HCT116 (cell line): ENCODE measurements around the gene UBE2H. TPM values are rescaled to one million over a fixed set of nuclear protein-coding genes. Genes with fewer than 3 reads are reported as not detected.

Experiments
- ATAC-seq: fragments of 200-7000 bp; cut with Tn5 transposase; 2 replicates; pipeline ENCODE4 v1.9.1; 2020; ENCODE audit warnings: mild to moderate bottlenecking, moderate library complexity
- BruUV-seq: library from RNA; stranded (reverse); fragments of 400-500 nt; replicated peaks from 2 replicates; lab custom pipeline; 2021; lab: Mats Ljungman, UMichigan
- CTCF ChIA-PET: fragments of 300-600 bp; sonication (Branson Sonifier 250); formaldehyde crosslinking; loops from one replicate; lab custom pipeline; 2021; ENCODE audit warnings: antibody characterized with exemption; lab: Charles Lee
- POLR2A ChIA-PET: fragments of 300-600, 350-600 bp; sonication (Branson Sonifier 250); formaldehyde crosslinking; loops from one replicate; lab custom pipeline; 2021; ENCODE audit warnings: antibody characterized with exemption; lab: Charles Lee
- RAD21 ChIA-PET, 2 experiments: fragments of 300-600 bp; sonication (Branson Sonifier 250); formaldehyde crosslinking; loops; one replicate each; lab custom pipeline; 2023; ENCODE audit warnings: low total read pairs in 2 of 2; ENCODE audit not compliant: uncharacterized antibody in 2 of 2, unreplicated experiment in 2 of 2, low non-redundant PET in 1 of 2; lab: Charles Lee
- DNase-seq: peaks from one replicate; pipeline ENCODE4 v3.0.0-alpha.2; 2010; ENCODE audit warnings: low read depth, low spot score
- H2AFZ ChIP-seq: fragments of 200-600 bp; shearing (Covaris generic), sonication (generic); 2 replicates; pipeline ENCODE4 v1.6.1; 2017; ENCODE audit warnings: low read depth, mixed run types, mixed read lengths, antibody characterized with exemption, low read length; ENCODE audit not compliant: poor library complexity, severe bottlenecking
- H3K27ac ChIP-seq: 2 replicates; pipeline ENCODE4 v1.5.1; 2012; ENCODE audit warnings: low read depth, low read length
- H3K27me3 ChIP-seq: fragments of 200-600 bp; sonication (generic); 2 replicates; pipeline ENCODE4 v1.6.1; 2016; ENCODE audit warnings: mixed run types, low read length, mixed read lengths; ENCODE audit not compliant: insufficient read depth
- H3K36me3 ChIP-seq, 2 experiments: fragments of 200-500 bp in 1 of 2; fragments of 200-600 bp in 1 of 2; sonication (Bioruptor generic) in 1 of 2; sonication (generic) in 1 of 2; 2 replicates each; pipeline versions ENCODE4 v1.5.1 to v1.6.1; 2014 to 2016; ENCODE audit warnings: low read length in 2 of 2, inconsistent platforms in 1 of 2, mixed read lengths in 1 of 2, mixed run types in 1 of 2; ENCODE audit not compliant: insufficient read depth in 2 of 2, control insufficient read depth in 1 of 2
- H3K4me1 ChIP-seq, 2 experiments: fragments of 200-600 bp in 1 of 2; sonication (generic) in 1 of 2; 2 replicates each; pipeline versions ENCODE4 v1.5.1 to v1.6.1; 2012 to 2017; ENCODE audit warnings: low read length in 2 of 2, inconsistent platforms in 1 of 2, mild to moderate bottlenecking in 1 of 2, mixed read lengths in 1 of 2, mixed run types in 1 of 2, moderate library complexity in 1 of 2; ENCODE audit not compliant: insufficient read depth in 2 of 2, control insufficient read depth in 1 of 2
- H3K4me2 ChIP-seq: fragments of 200-600 bp; sonication (generic); 2 replicates; pipeline ENCODE4 v1.6.1; 2017; ENCODE audit warnings: mixed run types, low read length, mixed read lengths
- H3K4me3 ChIP-seq, 2 experiments: fragments of 200-600 bp in 1 of 2; sonication (generic) in 1 of 2; replicated peaks in 1 of 2; 2 replicates each; pipeline ENCODE4 v1.5.1; 2011 to 2016; ENCODE audit warnings: low read length in 2 of 2, control low read depth in 1 of 2, low read depth in 1 of 2, mild to moderate bottlenecking in 1 of 2, mixed read lengths in 1 of 2, mixed run types in 1 of 2
- H3K79me2 ChIP-seq: fragments of 200-600 bp; sonication (generic); 2 replicates; pipeline ENCODE4 v1.6.1; 2017; ENCODE audit warnings: mild to moderate bottlenecking, mixed run types, low read length, moderate library complexity, mixed read lengths; ENCODE audit not compliant: insufficient read depth
- H3K9ac ChIP-seq: fragments of 200-600 bp; sonication (generic); 2 replicates; pipeline ENCODE4 v1.6.1; 2016; ENCODE audit warnings: low read length, mixed read lengths
- H3K9me2 ChIP-seq: fragments of 200-600 bp; sonication (generic), shearing (Covaris generic); 2 replicates; pipeline ENCODE4 v1.6.1; 2017; ENCODE audit warnings: mixed run types, mild to moderate bottlenecking, moderate library complexity; ENCODE audit not compliant: insufficient read depth
- H3K9me3 ChIP-seq, 2 experiments: fragments of 200-500 bp in 1 of 2; fragments of 200-600 bp in 1 of 2; sonication (Bioruptor generic) in 1 of 2; sonication (generic) in 1 of 2; 2 replicates each; pipeline ENCODE4 v1.6.1; 2014 to 2017; ENCODE audit warnings: low read length in 2 of 2, mixed read lengths in 2 of 2, inconsistent platforms in 1 of 2, low read depth in 1 of 2, mild to moderate bottlenecking in 1 of 2, mixed run types in 1 of 2, moderate library complexity in 1 of 2; ENCODE audit not compliant: control insufficient read depth in 1 of 2, insufficient read depth in 1 of 2
- H4K20me1 ChIP-seq: fragments of 200-600 bp; sonication (generic), shearing (Covaris generic); 2 replicates; pipeline ENCODE4 v1.6.1; 2017; ENCODE audit warnings: mixed run types, mild to moderate bottlenecking, moderate library complexity; ENCODE audit not compliant: insufficient read depth
- CBX3 ChIP-seq: IDR thresholded peaks from 2 replicates; pipeline ENCODE4 v1.6.1; 2012; ENCODE audit warnings: low read depth
- CEBPB ChIP-seq: IDR thresholded peaks from 2 replicates; pipeline ENCODE4 v1.6.1; 2012; ENCODE audit warnings: low read depth
- CTCF ChIP-seq, 3 experiments: fragments of 200-600 bp in 1 of 3; sonication (generic) in 1 of 3; IDR thresholded peaks in 2 of 3; conservative IDR thresholded peaks in 1 of 3; 2 replicates each; pipeline ENCODE4 v1.5.1; 2012 to 2017; ENCODE audit warnings: low read depth in 2 of 3, low read length in 2 of 3, antibody characterized with exemption in 1 of 3, borderline replicate concordance in 1 of 3, control low read depth in 1 of 3, mild to moderate bottlenecking in 1 of 3, mixed read lengths in 1 of 3, mixed run types in 1 of 3, moderate library complexity in 1 of 3; ENCODE audit not compliant: insufficient read depth in 1 of 3
- ELF1 ChIP-seq: IDR thresholded peaks from 2 replicates; pipeline ENCODE4 v1.6.1; 2012; ENCODE audit warnings: low read depth, borderline replicate concordance
- EZH2 ChIP-seq: fragments of 200-600 bp; sonication (generic); IDR thresholded peaks from 2 replicates; pipeline ENCODE4 v1.6.1; 2017; ENCODE audit warnings: antibody characterized with exemption, mixed run types
- MAX ChIP-seq: IDR thresholded peaks from 2 replicates; pipeline ENCODE4 v1.6.1; 2012
- POLR2A ChIP-seq: IDR thresholded peaks from 2 replicates; pipeline ENCODE4 v1.7.0; 2011; ENCODE audit warnings: borderline replicate concordance; ENCODE audit not compliant: insufficient read depth, insufficient read length; ENCODE audit errors: extremely low read depth
- POLR2AphosphoS5 ChIP-seq: IDR thresholded peaks from 2 replicates; pipeline ENCODE4 v1.6.1; 2011; ENCODE audit warnings: mild to moderate bottlenecking, low read depth, low read length, moderate library complexity
- RAD21 ChIP-seq: IDR thresholded peaks from 2 replicates; pipeline ENCODE4 v1.6.1; 2012; ENCODE audit warnings: low read depth, mild to moderate bottlenecking
- REST ChIP-seq: IDR thresholded peaks from 2 replicates; pipeline ENCODE4 v1.6.1; 2012; ENCODE audit warnings: low read depth
- SRF ChIP-seq: IDR thresholded peaks from 2 replicates; pipeline ENCODE4 v1.6.1; 2012; ENCODE audit warnings: low read depth
- TCF7L2 ChIP-seq: IDR thresholded peaks from 2 replicates; pipeline ENCODE4 v1.7.0; 2011; ENCODE audit warnings: borderline replicate concordance, inconsistent platforms; ENCODE audit not compliant: insufficient read depth, insufficient read length; ENCODE audit errors: extremely low read depth
- YY1 ChIP-seq: IDR thresholded peaks from 2 replicates; pipeline ENCODE4 v1.6.1; 2011; ENCODE audit warnings: low read length, low read depth, moderate library complexity, mild to moderate bottlenecking; ENCODE audit not compliant: insufficient replicate concordance; ENCODE audit errors: extremely low read depth
- ZBTB33 ChIP-seq: IDR thresholded peaks from 2 replicates; pipeline ENCODE4 v1.6.1; 2011; ENCODE audit warnings: mild to moderate bottlenecking, low read length, moderate library complexity; ENCODE audit not compliant: insufficient replicate concordance; ENCODE audit errors: extremely low read depth
- intact Hi-C: fragments of 100-400 bp; cut with micrococcal nuclease; formaldehyde crosslinking; loops from 2 replicates; pipeline ENCODE4 v1.10.0; 2022
- total RNA-seq: library from RNA; stranded (reverse); gene quantifications from one replicate; pipeline ENCODE4 v1.2.1, GENCODE V29; 2021; ENCODE audit not compliant: unreplicated experiment

UBE2H gene
- total RNA-seq, 1 experiment from 2014 or later = 117 TPM

- Histone ChIP-seq H3K4me1 (peaks cover 40 to 56% of the 10 kb centered on the region in 2 experiments), H3K9me2 (no peaks in the 10 kb centered on the region), H3K27ac (peak overlapping the region; percentile 98), H4K20me1 (no peaks in the 10 kb centered on the region), H3K27me3 (no peaks in the 10 kb centered on the region), H3K36me3 (no peaks in the 10 kb centered on the region), H3K9me3 (no peaks in the 10 kb centered on the region), H3K4me3 (peak overlapping the region; percentile 52 to 60), H2AFZ (no peak overlapping the region), H3K9ac (peak overlapping the region; percentile 74), H3K4me2 (peak overlapping the region; percentile 99), H3K79me2 (no peaks in the 10 kb centered on the region)
- POLR2A ChIA-PET = interaction anchor here (0.5 to 1.4 kb wide), 7 partner anchors 10 to 181 kb away, joined by 3 to 4 read pairs (median 3); no protein-coding TSS in a partner anchor
- peak; percentile 62 for DNase-seq
- intact Hi-C loops = loop anchor here (1.0 to 5.0 kb wide), 6 partner anchors 45 to 608 kb away; partner anchors contain the start of gene NRF1
- CTCF ChIA-PET = interaction anchor here (0.6 to 3.1 kb wide), 19 partner anchors 12 to 661 kb away, joined by 3 to 19 read pairs (median 3); no protein-coding TSS in a partner anchor
- no TSS peak for BruUV-seq
- ATAC-seq = peak; percentile 76
- TF ChIP-seq CBX3 (no peak), SRF (no peak), CEBPB (no peak), ZBTB33 (no peak), ELF1 (no peak), TCF7L2 (peak; percentile 37), POLR2A (peak; percentile 31), YY1 (no peak), CTCF (IDR thresholded peaks at IDR 0.05 in 2 of 3, conservative IDR thresholded peaks at IDR 0.05 in 1 of 3; ENCODE audit: borderline replicate concordance in 1 of 3, insufficient read depth in 1 of 3, low read depth in 2 of 3, low read length in 2 of 3) (peak in 2 of 3 experiments; percentile 34 to 44; a peak in 2 of 6 replicates), MAX (no peak), POLR2AphosphoS5 (peak; percentile 41), EZH2 (no peak), REST (no peak), RAD21 (no peak)
- RAD21 ChIA-PET = interaction anchor here (0.6 to 1.0 kb wide), 8 partner anchors 161 to 482 kb away, joined by 3 to 4 read pairs (median 3); no protein-coding TSS in a partner anchor
These were observed 127.4 kb downstream of the UBE2H start for GRCh38 chr7:129825209-129825970.
